Heart left ventricle (tissue), 16 donors: Measurements from ENCODE around the gene SEC24B. TPM values are rescaled to one million over a fixed set of nuclear protein-coding genes. Genes with fewer than 3 reads are reported as not detected.

Experiments
- ATAC-seq, 4 donors: fragments of 200-7000 bp; cut with Tn5 transposase; one replicate each; pipeline ENCODE4 v1.9.1; 2020 to 2022; ENCODE audit warnings: moderate library complexity in 4 of 4, mild to moderate bottlenecking in 3 of 4, moderate number of reproducible peaks in 1 of 4
- DNase-seq, 5 donors: peaks; one replicate each; pipeline ENCODE4 v3.0.0-alpha.2; 2020
- H3K27ac ChIP-seq, 12 donors: fragments of 200-600 bp; sonication (generic) in 4 of 12; one replicate each; pipeline versions ENCODE4 v1.5.0 to v1.8.0; 2016 to 2022; ENCODE audit warnings: mild to moderate bottlenecking in 2 of 12
- H3K27me3 ChIP-seq, 9 donors: fragments of 200-600 bp; sonication (generic) in 2 of 9; one replicate each; pipeline versions ENCODE4 v1.5.1 to v1.8.0; 2016 to 2022; ENCODE audit warnings: mild to moderate bottlenecking in 3 of 9
- H3K36me3 ChIP-seq, 9 donors: fragments of 200-600 bp; sonication (generic) in 2 of 9; one replicate each; pipeline versions ENCODE4 v1.5.0 to v1.8.0; 2018 to 2022; ENCODE audit warnings: mild to moderate bottlenecking in 2 of 9
- H3K4me1 ChIP-seq, 12 donors: fragments of 200-600 bp; sonication (generic) in 4 of 12; one replicate each; pipeline versions ENCODE4 v1.5.0 to v1.8.0; 2016 to 2022; ENCODE audit warnings: mild to moderate bottlenecking in 3 of 12
- H3K4me3 ChIP-seq, 12 donors: fragments of 200-600 bp; sonication (generic) in 4 of 12; one replicate each; pipeline versions ENCODE4 v1.5.0 to v1.8.0; 2017 to 2022; ENCODE audit warnings: mild to moderate bottlenecking in 9 of 12, moderate library complexity in 4 of 12
- H3K9me3 ChIP-seq, 12 donors: fragments of 200-600 bp; sonication (generic) in 4 of 12; one replicate each; pipeline versions ENCODE4 v1.5.0 to v1.8.0; 2016 to 2022; ENCODE audit warnings: mild to moderate bottlenecking in 1 of 12
- CTCF ChIP-seq, 12 donors: fragments of 200-600 bp; sonication (generic) in 4 of 12; IDR thresholded peaks; one replicate each; pipeline versions ENCODE4 v1.5.0 to v1.8.0; 2018 to 2022; ENCODE audit warnings: antibody characterized with exemption in 12 of 12, mild to moderate bottlenecking in 5 of 12
- POLR2A ChIP-seq, 2 donors: fragments of 450-650 bp; IDR thresholded peaks; one replicate each; pipeline ENCODE4 v1.6.1; 2017; ENCODE audit warnings: antibody characterized with exemption in 2 of 2, mild to moderate bottlenecking in 2 of 2, moderate library complexity in 2 of 2
- WGBS, 4 donors: extraction: QIAGEN DNeasy Blood & Tissue Kit in 2 of 4; methylation state at CpG; one replicate each; pipeline versions ENCODE4 v1.1.5 to v1.1.7; 2013 to 2018; 5-methylcytosine and 5-hydroxymethylcytosine counted together
- intact Hi-C, 10 donors: fragments of 100-400 bp; cut with DNase I; formaldehyde crosslinking; loops; one replicate each; pipeline versions ENCODE4 v1.11.1 to v1.14.2; 2022
- polyA plus RNA-seq, 2 donors: library from polyadenylated mRNA; stranded (reverse); fragments of 200-250 nt; gene quantifications; one replicate each; pipeline ENCODE4 v1.2.3, GENCODE V29; 2013
- total RNA-seq, 9 donors: library from RNA; depleted of rRNA in 2 of 9; stranded (reverse); fragments of >200 nt in 2 of 9; fragmentation: NEBNext Ultra II Directional in 3 of 9; extraction: Animal tissue kit (Norgen Biotek cat#: 25700) in 3 of 9; gene quantifications; one replicate each; pipeline versions ENCODE4 v1.1.0 to v1.2.4, GENCODE V29; 2016 to 2023
- donor health status: ischemic (EF 13 %, LVEDD 7.1; RV severe dilation, severe dysfunction).
- donor health status: healthy with polysubstance abuse.
- donor health status: DM: no; HTN: yes; CAD: no.
- donor health status: DM: no; HTN: no; CAD: no.
- donor health status: ischemic (EF 25% LVEDD 6.9; RV normal size, moderate dysfunction).
- donor health status: ischemic (EF 25% LVEDD 5.7; RV mildly dilated, moderate dysfunction).
- donor health status: healthy.
- donor health status: DM: yes; HTN: yes; CAD: no.
- donor health status: ischemic (EF 35%, LVEDD 5.7; RV mildly dilated, moderate dysfunction).
- donor health status: nonischemic (EF 11% LVEDD 7.7; RV severe dilation, severe dysfunction).
- donor health status: DM: yes; HTN: yes; CAD: no.
- donor health status: PGD.
- donor health status: ischemic (EF 29% LVEDD 5.4; RV normal size, mild dysfunction).
- donor health status: nonischemic (EF 23%, LVEDD 6.1; RV moderate dilation, normal function).

Gene SEC24B
- total and polyA plus RNA-seq, 11 donors = 5.8 to 34.8 (median 25.2) TPM

GRCh38 chr4:109418588-109418987 lies 15.0 kb upstream of the SEC24B start:
- Histone ChIP-seq H3K27me3 (no peaks in the 10 kb centered on the region), H3K27ac (no peak overlapping the region), H3K36me3 (no peaks in the 10 kb centered on the region), H3K4me3 (no peak overlapping the region), H3K4me1 (peaks cover 0 to 5% (median 0%) of the 10 kb centered on the region in 12 donors), H3K9me3 (no peaks in the 10 kb centered on the region)
- 96 to 100% (median 98%) methylated on average over 1 of the region's 1 CpG for WGBS, 4 donors
- intact Hi-C loops = no loop called here
- DNase-seq (no peak), ATAC-seq (no peak)
- TF ChIP-seq POLR2A (IDR thresholded peaks at IDR 0.05) = no peak
- no peak for TF ChIP-seq CTCF (IDR thresholded peaks at IDR 0.05)

DNA sequence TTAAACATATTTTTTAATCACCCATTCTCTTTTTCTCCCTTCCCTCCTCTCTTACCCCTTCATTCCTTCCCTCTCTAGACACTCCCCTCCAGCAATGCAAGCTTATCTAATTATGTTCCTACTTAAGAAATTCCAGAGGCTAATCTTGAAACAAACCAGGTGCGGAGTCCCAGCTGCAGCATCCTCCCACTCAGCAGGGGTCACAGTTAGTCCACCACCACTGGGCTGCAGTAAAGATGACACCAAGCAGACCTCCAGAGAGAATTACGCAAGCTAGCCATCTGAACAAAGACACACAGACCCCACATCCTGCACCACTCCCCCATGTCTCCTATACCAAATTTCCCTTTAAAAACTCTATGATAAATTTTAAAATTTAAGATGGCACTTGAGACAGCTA lies 13.9 kb upstream of the SEC24B start:
- ATAC-seq (no peak), DNase-seq (no peak)
- intact Hi-C loops = loop anchor here in 9 of 10 donors (5.0 to 10.0 kb wide), 7 partner anchors 235 to 558 kb away; partner anchors contain the start of genes RRH (in 5 of the 9) and CASP6 (in 1 of the 9)
- no peak overlapping the region for H3K27ac ChIP-seq
- H3K4me1 ChIP-seq = peaks cover 0 to 5% (median 0%) of the 10 kb centered on the region in 12 donors
- 89 to 95% (median 92%) methylated on average over 2 of the region's 2 CpGs for WGBS, 4 donors
- TF ChIP-seq CTCF (IDR thresholded peaks at IDR 0.05) (no peak), POLR2A (IDR thresholded peaks at IDR 0.05) (no peak)
- H3K27me3 ChIP-seq = no peaks in the 10 kb centered on the region
- H3K36me3 ChIP-seq = no peaks in the 10 kb centered on the region
- no peaks in the 10 kb centered on the region for H3K9me3 ChIP-seq
- no peak overlapping the region for H3K4me3 ChIP-seq

GRCh38 chr4:109424093-109424841 lies 9.3 kb upstream of the SEC24B start:
- peaks cover 0 to 5% (median 0%) of the 10 kb centered on the region in 12 donors for H3K4me1 ChIP-seq
- no peaks in the 10 kb centered on the region for H3K9me3 ChIP-seq
- DNase-seq = no peak
- ATAC-seq = no peak
- TF ChIP-seq POLR2A (IDR thresholded peaks at IDR 0.05) = no peak
- TF ChIP-seq CTCF (IDR thresholded peaks at IDR 0.05) = no peak
- 86 to 90% (median 90%) methylated on average over 17 to 19 of the region's 19 CpGs for WGBS, 4 donors
- intact Hi-C loops = loop anchor here in 9 of 10 donors (5.0 to 10.0 kb wide), 7 partner anchors 231 to 553 kb away; partner anchors contain the start of genes RRH (in 5 of the 9) and CASP6 (in 1 of the 9)
- no peak overlapping the region for H3K27ac ChIP-seq
- H3K36me3 ChIP-seq = no peaks in the 10 kb centered on the region
- no peaks in the 10 kb centered on the region for H3K27me3 ChIP-seq
- H3K4me3 ChIP-seq = no peak overlapping the region

- no peak overlapping the region for H3K27ac ChIP-seq
- H3K9me3 ChIP-seq = no peaks in the 10 kb centered on the region
- no peak for TF ChIP-seq POLR2A (IDR thresholded peaks at IDR 0.05)
- TF ChIP-seq CTCF (IDR thresholded peaks at IDR 0.05) = no peak
- WGBS, 4 donors = 89 to 95% (median 95%) methylated on average over 4 of the region's 4 CpGs
- DNase-seq = no peak
- no peaks in the 10 kb centered on the region for H3K27me3 ChIP-seq
- H3K4me3 ChIP-seq = no peak overlapping the region
- ATAC-seq = no peak
- peaks cover 0 to 8% (median 0%) of the 10 kb centered on the region in 9 donors for H3K36me3 ChIP-seq
- peaks cover 0 to 5% (median 0%) of the 10 kb centered on the region in 12 donors for H3K4me1 ChIP-seq
- intact Hi-C loops = loop anchor here in 5 of 10 donors (5.0 to 10.0 kb wide), 4 partner anchors 229 to 279 kb away; partner anchors contain the start of gene CASP6 (in 1 of the 5)
Observed at GRCh38 chr4:109425405-109425804, 8.2 kb upstream of the SEC24B start.
